Panc1 (cell line): ENCODE data around the gene CFAP410. TPM values are rescaled to one million over a fixed set of nuclear protein-coding genes. Genes with fewer than 3 reads are reported as not detected.

Source experiments
- ATAC-seq: fragments of 200-7000 bp; cut with Tn5 transposase; 2 replicates; pipeline ENCODE4 v1.9.1; 2020; ENCODE audit warnings: mild to moderate bottlenecking, moderate library complexity
- Bru-seq: library from RNA; stranded (reverse); fragments of 400-500 nt; gene quantifications from one replicate; lab custom pipeline; 2021; lab: Mats Ljungman, UMichigan
- BruChase-seq, 2 experiments: library from RNA; stranded (reverse); fragments of 400-500 nt; gene quantifications; one replicate each; lab custom pipeline; 2021; lab: Mats Ljungman, UMichigan
- BruUV-seq: library from RNA; stranded (reverse); fragments of 400-500 nt; replicated peaks from 2 replicates; lab custom pipeline; 2021; lab: Mats Ljungman, UMichigan
- CTCF ChIA-PET: fragments of 300-600 bp; sonication (Branson Sonifier 250); formaldehyde crosslinking; loops from one replicate; lab custom pipeline; 2022; ENCODE audit warnings: antibody characterized with exemption; lab: Charles Lee
- POLR2A ChIA-PET: fragments of 300-600 bp; sonication (Branson Sonifier 250); formaldehyde crosslinking; loops from one replicate; lab custom pipeline; 2022; ENCODE audit warnings: antibody characterized with exemption; lab: Charles Lee
- DNase-seq: peaks from one replicate; pipeline ENCODE4 v3.0.0-alpha.2; 2010; ENCODE audit warnings: low read depth, low spot score
- H3K27ac ChIP-seq: 2 replicates; pipeline ENCODE4 v1.5.1; 2011; ENCODE audit warnings: mild to moderate bottlenecking, low read length, inconsistent platforms
- H3K27me3 ChIP-seq: fragments of 200-500 bp; sonication (Bioruptor generic); 2 replicates; pipeline ENCODE4 v1.6.0; 2014; ENCODE audit warnings: low read length, inconsistent platforms; ENCODE audit not compliant: control insufficient read depth, insufficient read depth
- H3K36me3 ChIP-seq: fragments of 200-500 bp; sonication (Bioruptor generic); 2 replicates; pipeline ENCODE4 v1.5.1; 2014; ENCODE audit warnings: inconsistent platforms, mild to moderate bottlenecking, low read length, moderate library complexity; ENCODE audit not compliant: control insufficient read depth, insufficient read depth
- H3K4me1 ChIP-seq: 2 replicates; pipeline ENCODE4 v1.5.1; 2011; ENCODE audit warnings: inconsistent platforms, mild to moderate bottlenecking, low read length, moderate library complexity; ENCODE audit not compliant: control insufficient read depth, insufficient read depth
- H3K4me3 ChIP-seq, 2 experiments: 2 replicates each; pipeline ENCODE4 v1.5.1; 2011 to 2012; ENCODE audit warnings: low read depth in 2 of 2, low read length in 2 of 2, mild to moderate bottlenecking in 2 of 2, inconsistent platforms in 1 of 2, moderate library complexity in 1 of 2
- H3K9me3 ChIP-seq: fragments of 200-500 bp; sonication (Bioruptor generic); 2 replicates; pipeline ENCODE4 v1.5.1; 2014; ENCODE audit warnings: low read depth, mild to moderate bottlenecking, inconsistent platforms, low read length, moderate library complexity; ENCODE audit not compliant: control insufficient read depth, insufficient read depth
- POLR2AphosphoS5 ChIP-seq: IDR thresholded peaks from 2 replicates; pipeline ENCODE4 v1.6.1; 2012; ENCODE audit warnings: mild to moderate bottlenecking, low read depth, low read length, moderate library complexity
- SIN3A ChIP-seq: IDR thresholded peaks from 2 replicates; pipeline ENCODE4 v1.6.1; 2012; ENCODE audit warnings: low read depth, mild to moderate bottlenecking, low read length, moderate library complexity, borderline replicate concordance; ENCODE audit not compliant: insufficient read depth
- TCF7L2 ChIP-seq: IDR thresholded peaks from 2 replicates; pipeline ENCODE4 v1.6.1; 2011; ENCODE audit warnings: mild to moderate bottlenecking, low read depth, low read length, inconsistent platforms
- in situ Hi-C: cut with HindIII; loops from 2 replicates; pipeline ENCODE4 v1.10.0; 2016; ENCODE audit warnings: low sequenced_read_pairs, low pct_unique_long_range_greater_than_20kb
- intact Hi-C: fragments of 100-400 bp; cut with micrococcal nuclease; formaldehyde crosslinking; loops from one replicate; pipeline ENCODE4 v1.10.0; 2022; ENCODE audit not compliant: unreplicated experiment
- long read RNA-seq: library from polyadenylated mRNA; unstranded; transcript quantifications from one replicate; pipeline ENCODE4 v2.0.0, GENCODE V29; 2021; ENCODE audit not compliant: unreplicated experiment
- polyA plus RNA-seq: library from polyadenylated mRNA; unstranded; fragments of >200 nt; gene quantifications from one replicate; pipeline ENCODE4 v1.2.1, GENCODE V29; 2012; ENCODE audit warnings: missing spikeins; ENCODE audit not compliant: insufficient read length
- total RNA-seq: library from RNA; stranded (reverse); gene quantifications from one replicate; pipeline ENCODE4 v1.2.1, GENCODE V29; 2021; ENCODE audit not compliant: unreplicated experiment
- TF ChIP-seq, protein P1 (sequence below), 2 experiments: IDR thresholded peaks; 2 replicates each; pipeline ENCODE4 v1.6.1; 2011 to 2012; ENCODE audit warnings: low read depth in 2 of 2, control low read depth in 1 of 2, low read length in 1 of 2, mild to moderate bottlenecking in 1 of 2, moderate library complexity in 1 of 2; ENCODE audit not compliant: insufficient read depth in 1 of 2
- TF ChIP-seq, protein P2 (sequence below): fragments of 450-650 bp; IDR thresholded peaks from 2 replicates; pipeline ENCODE4 v1.5.1; 2017; ENCODE audit warnings: mild to moderate bottlenecking

CFAP410 gene
- total RNA-seq: 11.8 TPM
- polyA plus RNA-seq: 21.0 TPM
- percentile 49 among the genes with signal in this experiment for Bru-seq, nascent RNA
- percentile 52 among the genes with signal in this experiment for BruChase-seq, experiment 1, labeled RNA remaining after a 2-hour chase
- percentile 50 among the genes with signal in this experiment for BruChase-seq, experiment 2, labeled RNA remaining after a 6-hour chase
- long read RNA-seq, partial matches to known transcripts: 2 of 7 reads
- long read RNA-seq, other reads (novel, unspliced or antisense): 5 of 7 reads

DNA sequence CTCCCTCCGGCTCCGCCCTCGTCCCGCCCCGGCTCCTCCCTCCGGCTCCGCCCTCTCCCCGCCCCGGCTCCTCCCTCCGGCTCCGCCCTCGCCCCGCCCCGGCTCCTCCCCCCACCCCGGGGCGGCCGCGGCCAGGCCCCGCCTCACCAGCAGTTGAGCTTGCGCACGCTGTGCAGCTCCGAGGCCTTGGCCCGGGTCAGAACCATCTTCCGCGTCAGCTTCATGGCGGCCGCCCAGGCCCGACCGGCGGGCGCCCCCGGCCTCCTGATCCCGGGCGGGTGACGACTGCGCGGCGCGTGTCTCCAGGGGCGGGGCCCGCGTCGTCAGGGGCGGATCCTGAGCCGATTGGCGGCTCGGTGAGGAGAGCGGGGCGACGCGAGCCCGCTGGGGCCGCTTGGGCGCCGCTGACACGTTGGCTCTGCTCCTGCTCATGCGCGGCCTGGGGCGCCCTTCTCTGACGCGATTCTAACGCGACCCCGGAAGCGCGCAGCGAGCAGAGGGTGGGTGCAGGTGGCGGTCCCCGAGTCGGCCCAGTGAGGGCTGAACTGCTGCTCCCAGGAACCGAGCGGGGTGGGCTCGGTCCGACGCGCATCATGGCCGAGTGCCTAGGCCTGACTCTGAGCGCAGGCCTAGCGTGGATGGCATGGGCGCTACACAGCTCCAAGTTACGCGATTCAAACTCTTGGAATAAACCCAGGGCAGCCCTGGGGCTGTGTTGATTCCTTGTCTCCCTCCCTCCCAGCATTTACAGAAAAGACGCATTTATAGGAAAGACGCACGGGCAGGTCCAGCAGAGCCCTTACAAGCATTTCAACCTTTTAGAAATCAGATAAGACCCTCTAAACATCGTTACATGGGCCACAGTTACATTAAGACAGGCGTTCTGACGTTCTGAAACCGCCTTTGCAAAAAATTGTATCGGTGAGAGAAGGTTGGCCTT, at the start of gene CFAP410:
CFAP410 (minus strand) TSS at position 420 of the 940 bp plus-strand sequence; CDS start at position 224, 196 bp downstream.
- in situ Hi-C loops: no loop called here
- CTCF ChIA-PET: interaction anchor here (0.6 kb wide), 2 partner anchors 14 to 1349 kb away, joined by 3 to 12 read pairs; partner anchors contain the start of gene TRPM2

DNA sequence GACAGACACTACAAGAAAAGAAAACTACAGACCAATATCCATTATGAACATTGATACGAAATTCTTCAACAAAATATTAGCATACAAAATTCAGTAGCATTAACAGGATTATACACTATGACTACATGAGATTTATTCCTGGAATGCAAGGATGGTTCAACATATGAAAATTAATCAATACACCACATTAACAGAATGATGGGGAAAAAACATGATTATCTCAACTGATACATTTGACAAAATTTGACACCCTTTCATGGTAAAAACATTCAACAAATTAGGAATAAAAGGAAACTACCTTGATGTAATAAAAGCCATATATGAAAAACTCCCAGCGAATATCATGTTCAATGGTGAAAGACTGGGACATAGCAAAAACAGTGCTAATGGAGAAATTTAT, 45.8 kb upstream of the CFAP410 start:
- intact Hi-C loops: no loop called here
- no peak overlapping the region for H3K27ac ChIP-seq
- H3K27me3 ChIP-seq: no peaks in the 10 kb centered on the region
- H3K4me1 ChIP-seq: no peaks in the 10 kb centered on the region
- ChIA-PET POLR2A (no interaction called here), CTCF (no interaction called here)
- in situ Hi-C loops: no loop called here
- no peaks in the 10 kb centered on the region for H3K9me3 ChIP-seq
- BruUV-seq: no TSS peak
- TF ChIP-seq POLR2AphosphoS5: no peak
- no peak for TF ChIP-seq TCF7L2
- TF ChIP-seq SIN3A: no peak
- TF ChIP-seq, protein P1, sequence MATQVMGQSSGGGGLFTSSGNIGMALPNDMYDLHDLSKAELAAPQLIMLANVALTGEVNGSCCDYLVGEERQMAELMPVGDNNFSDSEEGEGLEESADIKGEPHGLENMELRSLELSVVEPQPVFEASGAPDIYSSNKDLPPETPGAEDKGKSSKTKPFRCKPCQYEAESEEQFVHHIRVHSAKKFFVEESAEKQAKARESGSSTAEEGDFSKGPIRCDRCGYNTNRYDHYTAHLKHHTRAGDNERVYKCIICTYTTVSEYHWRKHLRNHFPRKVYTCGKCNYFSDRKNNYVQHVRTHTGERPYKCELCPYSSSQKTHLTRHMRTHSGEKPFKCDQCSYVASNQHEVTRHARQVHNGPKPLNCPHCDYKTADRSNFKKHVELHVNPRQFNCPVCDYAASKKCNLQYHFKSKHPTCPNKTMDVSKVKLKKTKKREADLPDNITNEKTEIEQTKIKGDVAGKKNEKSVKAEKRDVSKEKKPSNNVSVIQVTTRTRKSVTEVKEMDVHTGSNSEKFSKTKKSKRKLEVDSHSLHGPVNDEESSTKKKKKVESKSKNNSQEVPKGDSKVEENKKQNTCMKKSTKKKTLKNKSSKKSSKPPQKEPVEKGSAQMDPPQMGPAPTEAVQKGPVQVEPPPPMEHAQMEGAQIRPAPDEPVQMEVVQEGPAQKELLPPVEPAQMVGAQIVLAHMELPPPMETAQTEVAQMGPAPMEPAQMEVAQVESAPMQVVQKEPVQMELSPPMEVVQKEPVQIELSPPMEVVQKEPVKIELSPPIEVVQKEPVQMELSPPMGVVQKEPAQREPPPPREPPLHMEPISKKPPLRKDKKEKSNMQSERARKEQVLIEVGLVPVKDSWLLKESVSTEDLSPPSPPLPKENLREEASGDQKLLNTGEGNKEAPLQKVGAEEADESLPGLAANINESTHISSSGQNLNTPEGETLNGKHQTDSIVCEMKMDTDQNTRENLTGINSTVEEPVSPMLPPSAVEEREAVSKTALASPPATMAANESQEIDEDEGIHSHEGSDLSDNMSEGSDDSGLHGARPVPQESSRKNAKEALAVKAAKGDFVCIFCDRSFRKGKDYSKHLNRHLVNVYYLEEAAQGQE (IDR thresholded peaks at IDR 0.05; ENCODE audit: insufficient read depth in 1 of 2, low read depth in 2 of 2, low read length in 1 of 2): no peak
- TF ChIP-seq, protein P2, sequence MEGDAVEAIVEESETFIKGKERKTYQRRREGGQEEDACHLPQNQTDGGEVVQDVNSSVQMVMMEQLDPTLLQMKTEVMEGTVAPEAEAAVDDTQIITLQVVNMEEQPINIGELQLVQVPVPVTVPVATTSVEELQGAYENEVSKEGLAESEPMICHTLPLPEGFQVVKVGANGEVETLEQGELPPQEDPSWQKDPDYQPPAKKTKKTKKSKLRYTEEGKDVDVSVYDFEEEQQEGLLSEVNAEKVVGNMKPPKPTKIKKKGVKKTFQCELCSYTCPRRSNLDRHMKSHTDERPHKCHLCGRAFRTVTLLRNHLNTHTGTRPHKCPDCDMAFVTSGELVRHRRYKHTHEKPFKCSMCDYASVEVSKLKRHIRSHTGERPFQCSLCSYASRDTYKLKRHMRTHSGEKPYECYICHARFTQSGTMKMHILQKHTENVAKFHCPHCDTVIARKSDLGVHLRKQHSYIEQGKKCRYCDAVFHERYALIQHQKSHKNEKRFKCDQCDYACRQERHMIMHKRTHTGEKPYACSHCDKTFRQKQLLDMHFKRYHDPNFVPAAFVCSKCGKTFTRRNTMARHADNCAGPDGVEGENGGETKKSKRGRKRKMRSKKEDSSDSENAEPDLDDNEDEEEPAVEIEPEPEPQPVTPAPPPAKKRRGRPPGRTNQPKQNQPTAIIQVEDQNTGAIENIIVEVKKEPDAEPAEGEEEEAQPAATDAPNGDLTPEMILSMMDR: no peak
- no peaks in the 10 kb centered on the region for H3K36me3 ChIP-seq
- no peak for DNase-seq
- no peak for ATAC-seq
- no peak overlapping the region for H3K4me3 ChIP-seq

More for the DNA sequence above, at the start of gene CFAP410:
- peak; percentile 97 for ATAC-seq
- Histone ChIP-seq H3K36me3 (no peaks in the 10 kb centered on the region), H3K27me3 (no peaks in the 10 kb centered on the region), H3K27ac (peak within 1 kb of the TSS; percentile 96), H3K4me3 (peak within 1 kb of the TSS; percentile 83 to 86), H3K4me1 (peaks cover 4% of the 10 kb centered on the region; the same call in 1 of the 2 replicates), H3K9me3 (no peaks in the 10 kb centered on the region)
- TF ChIP-seq, protein P1 (IDR thresholded peaks at IDR 0.05; ENCODE audit: insufficient read depth in 1 of 2, low read depth in 2 of 2, low read length in 1 of 2): no peak
- TF ChIP-seq, protein P2: no peak
- TF ChIP-seq SIN3A (peak; percentile 71), TCF7L2 (no peak), POLR2AphosphoS5 (0 out of 2 replicates have a peak, but pooled peaks have one; percentile 66)
- BruUV-seq: TSS peak; percentile 93
- intact Hi-C loops: no loop called here
- POLR2A ChIA-PET: interaction anchor here (0.5 to 0.6 kb wide), 2 partner anchors 76 to 106 kb away, joined by 3 to 5 read pairs; no protein-coding TSS in a partner anchor
- peak; percentile 33 for DNase-seq
